H7 (cell line): ENCODE results near the gene RNGTT. TPM values are rescaled to one million over a fixed set of nuclear protein-coding genes. Genes with fewer than 3 reads are reported as not detected.
"Not testable (repeated sequence)": the region's sequence is repeated elsewhere in the genome, so short reads cannot be mapped to it uniquely, and the experiment has no call there.

Experiments
- DNase-seq: peaks from one replicate; pipeline ENCODE4 v3.0.0; 2012
- H3K27me3 ChIP-seq: 2 replicates; pipeline ENCODE4 v1.6.0; 2011; ENCODE audit warnings: mild to moderate bottlenecking, low read length; ENCODE audit not compliant: control insufficient read depth, insufficient read depth
- H3K36me3 ChIP-seq: replicated peaks from 2 replicates; pipeline ENCODE4 v1.5.1; 2011; ENCODE audit warnings: low read length; ENCODE audit not compliant: control insufficient read depth, insufficient read depth
- H3K4me3 ChIP-seq: 2 replicates; pipeline ENCODE4 v1.5.1; 2011; ENCODE audit warnings: low read depth, mild to moderate bottlenecking, control low read depth, low read length, moderate library complexity; ENCODE audit not compliant: insufficient read depth
- total RNA-seq: library from RNA; depleted of rRNA; stranded (reverse); fragments of >200 nt; shearing (Covaris generic); gene quantifications from 2 replicates; pipeline ENCODE4 v1.2.3, GENCODE V29; 2014

Gene RNGTT
- total RNA-seq, 1 experiment from 2014 or later: 26.9 TPM

GRCh38 chr6:88843040-88843439 is 120.4 kb downstream of the RNGTT start:
- Histone ChIP-seq H3K36me3 (no peaks in the 10 kb centered on the region), H3K27me3 (no peaks in the 10 kb centered on the region), H3K4me3 (no peak overlapping the region)
- no peak for DNase-seq

GRCh38 chr6:88842320-88842719 is 121.1 kb downstream of the RNGTT start:
- DNase-seq: no peak
- Histone ChIP-seq H3K4me3 (no peak overlapping the region), H3K27me3 (no peaks in the 10 kb centered on the region), H3K36me3 (no peaks in the 10 kb centered on the region)

- no peak overlapping the region for H3K4me3 ChIP-seq
- no peaks in the 10 kb centered on the region for H3K36me3 ChIP-seq
- no peak for DNase-seq
- no peaks in the 10 kb centered on the region for H3K27me3 ChIP-seq
Observed at GRCh38 chr6:88840796-88841539, 122.5 kb downstream of the RNGTT start.

GRCh38 chr6:88840289-88840688 is 123.1 kb downstream of the RNGTT start:
- H3K27me3 ChIP-seq: no peaks in the 10 kb centered on the region
- no peak for DNase-seq
- H3K4me3 ChIP-seq: no peak overlapping the region
- H3K36me3 ChIP-seq: no peaks in the 10 kb centered on the region

GRCh38 chr6:88839280-88839679 is 124.1 kb downstream of the RNGTT start:
- H3K36me3 ChIP-seq: no peaks in the 10 kb centered on the region
- H3K27me3 ChIP-seq: no peaks in the 10 kb centered on the region
- no peak for DNase-seq
- no peak overlapping the region for H3K4me3 ChIP-seq

- H3K27me3 ChIP-seq: no peaks in the 10 kb centered on the region
- H3K36me3 ChIP-seq: no peaks in the 10 kb centered on the region
- no peak overlapping the region for H3K4me3 ChIP-seq
- DNase-seq: no peak
Observed at GRCh38 chr6:88835210-88835609, 128.2 kb downstream of the RNGTT start.

GRCh38 chr6:88833071-88833470 is 130.3 kb downstream of the RNGTT start:
- not testable (repeated sequence) for H3K4me3 ChIP-seq, H3K27me3 ChIP-seq, H3K36me3 ChIP-seq, DNase-seq

- DNase-seq: not testable (repeated sequence)
Observed at GRCh38 chr6:88827599-88827998, 135.8 kb downstream of the RNGTT start.

GRCh38 chr6:88825856-88826255 is 137.6 kb downstream of the RNGTT start:
- Histone ChIP-seq H3K27me3 (no peaks in the 10 kb centered on the region), H3K4me3 (no peak overlapping the region), H3K36me3 (no peaks in the 10 kb centered on the region)
- DNase-seq: no peak

More at GRCh38 chr6:88827599-88827998, 135.8 kb downstream of the RNGTT start:
- H3K27me3 ChIP-seq, H3K4me3 ChIP-seq, H3K36me3 ChIP-seq: not testable (repeated sequence)

- H3K4me3 ChIP-seq: no peak overlapping the region
- H3K27me3 ChIP-seq: no peaks in the 10 kb centered on the region
- no peaks in the 10 kb centered on the region for H3K36me3 ChIP-seq
- DNase-seq: no peak
Observed at GRCh38 chr6:88823998-88824397, 139.4 kb downstream of the RNGTT start.

GRCh38 chr6:88815491-88815890 is 147.9 kb downstream of the RNGTT start:
- no peak overlapping the region for H3K4me3 ChIP-seq
- DNase-seq: no peak
- H3K27me3 ChIP-seq: no peaks in the 10 kb centered on the region
- H3K36me3 ChIP-seq: no peaks in the 10 kb centered on the region

- H3K4me3 ChIP-seq: no peak overlapping the region
- no peaks in the 10 kb centered on the region for H3K36me3 ChIP-seq
- DNase-seq: no peak
- no peaks in the 10 kb centered on the region for H3K27me3 ChIP-seq
Observed at GRCh38 chr6:88814909-88815308, 148.5 kb downstream of the RNGTT start.

GRCh38 chr6:88813045-88813444 is 150.4 kb downstream of the RNGTT start:
- Histone ChIP-seq H3K4me3 (no peak overlapping the region), H3K27me3 (no peaks in the 10 kb centered on the region), H3K36me3 (no peaks in the 10 kb centered on the region)
- DNase-seq: no peak

GRCh38 chr6:88810701-88811100 is 152.7 kb downstream of the RNGTT start:
- no peak for DNase-seq
- Histone ChIP-seq H3K27me3 (no peaks in the 10 kb centered on the region), H3K4me3 (no peak overlapping the region), H3K36me3 (no peaks in the 10 kb centered on the region)

- Histone ChIP-seq H3K27me3 (no peaks in the 10 kb centered on the region), H3K36me3 (no peaks in the 10 kb centered on the region), H3K4me3 (no peak overlapping the region)
- no peak for DNase-seq
Observed at GRCh38 chr6:88810089-88810488, 153.3 kb downstream of the RNGTT start.

- no peaks in the 10 kb centered on the region for H3K36me3 ChIP-seq
- H3K4me3 ChIP-seq: no peak overlapping the region
- no peaks in the 10 kb centered on the region for H3K27me3 ChIP-seq
- no peak for DNase-seq
Observed at GRCh38 chr6:88808381-88808780, 155.0 kb downstream of the RNGTT start.
